GM12892 (cell line): ENCODE measurements around the gene ARPC5.

ENCODE experiments used
- DNase-seq: peaks from one replicate; pipeline ENCODE4 v3.0.0; 2011; ENCODE audit not compliant: insufficient read length
- FAIRE-seq: peaks from 2 replicates; lab custom pipeline; 2011; peaks lifted over from hg19 to GRCh38; lab: Jason Lieb, UNC
- POLR2A ChIP-seq: IDR thresholded peaks from 2 replicates; pipeline ENCODE4 v1.6.1; 2011; ENCODE audit warnings: low read depth, low read length, control low read depth
- POLR2AphosphoS5 ChIP-seq: IDR thresholded peaks from 2 replicates; pipeline ENCODE4 v1.6.1; 2011; ENCODE audit warnings: low read depth, low read length, control low read depth
- TAF1 ChIP-seq: IDR thresholded peaks from 2 replicates; pipeline ENCODE4 v1.6.1; 2011; ENCODE audit warnings: low read depth, mild to moderate bottlenecking, control low read depth, low read length, borderline replicate concordance

ARPC5 gene

DNA sequence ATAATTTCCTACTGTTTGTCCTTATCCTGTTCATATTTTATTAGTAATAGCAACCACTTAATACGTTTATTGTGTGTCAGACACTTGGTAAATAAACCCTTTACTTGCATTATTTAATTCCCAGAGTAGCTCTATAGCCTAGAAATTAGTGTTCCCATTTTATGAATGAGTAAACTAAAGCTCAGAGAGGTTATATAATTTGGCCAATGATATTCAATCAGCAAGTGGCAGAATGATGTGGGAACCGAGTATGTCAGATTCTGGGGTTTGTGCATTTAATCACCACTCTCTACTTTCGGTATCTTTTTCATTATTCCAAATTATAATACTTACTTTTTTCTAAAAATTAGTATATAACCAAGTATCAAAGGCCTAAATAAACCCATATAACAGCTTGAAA, 6.6 kb upstream of the ARPC5 start:
- no peak for TF ChIP-seq POLR2AphosphoS5
- no peak for TF ChIP-seq POLR2A
- no peak for TF ChIP-seq TAF1
- FAIRE-seq (no peak), DNase-seq (no peak)

GRCh38 chr1:183640193-183640592, 4.6 kb upstream of the ARPC5 start:
- no peak for TF ChIP-seq TAF1
- DNase-seq (no peak), FAIRE-seq (no peak)

- FAIRE-seq (no peak), DNase-seq (no peak)
- TF ChIP-seq POLR2AphosphoS5 (no peak), TAF1 (no peak), POLR2A (no peak)
Measured at GRCh38 chr1:183638649-183639387, 3.2 kb upstream of the ARPC5 start.

DNA sequence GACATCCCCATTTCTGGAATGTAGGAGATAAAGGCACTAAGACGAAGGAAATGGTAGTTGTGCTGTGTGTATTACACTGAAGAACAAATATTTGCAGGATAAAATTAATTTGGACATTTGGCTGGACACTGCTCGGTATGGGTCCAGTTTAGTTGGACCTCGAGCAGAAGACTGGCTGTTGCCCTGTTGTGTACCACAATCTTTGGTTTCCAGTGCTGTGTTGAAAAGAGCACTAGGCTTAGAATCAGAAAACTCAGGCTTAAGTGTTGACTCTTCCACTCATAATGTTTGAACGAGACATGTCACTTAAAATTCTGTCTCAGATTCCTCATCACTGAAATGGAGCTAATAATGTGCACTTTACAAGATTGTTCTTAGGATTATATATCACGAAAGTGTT, 1.2 kb upstream of the ARPC5 start:
- no peak for TF ChIP-seq POLR2A
- TF ChIP-seq POLR2AphosphoS5, result no peak
- TF ChIP-seq TAF1, result no peak
- DNase-seq, result no peak
- no peak for FAIRE-seq

- TF ChIP-seq POLR2A (no peak), TAF1 (no peak), POLR2AphosphoS5 (no peak)
- DNase-seq, result no peak
- no peak for FAIRE-seq
Measured at GRCh38 chr1:183636334-183636682, 725 bp upstream of the ARPC5 start.

DNA sequence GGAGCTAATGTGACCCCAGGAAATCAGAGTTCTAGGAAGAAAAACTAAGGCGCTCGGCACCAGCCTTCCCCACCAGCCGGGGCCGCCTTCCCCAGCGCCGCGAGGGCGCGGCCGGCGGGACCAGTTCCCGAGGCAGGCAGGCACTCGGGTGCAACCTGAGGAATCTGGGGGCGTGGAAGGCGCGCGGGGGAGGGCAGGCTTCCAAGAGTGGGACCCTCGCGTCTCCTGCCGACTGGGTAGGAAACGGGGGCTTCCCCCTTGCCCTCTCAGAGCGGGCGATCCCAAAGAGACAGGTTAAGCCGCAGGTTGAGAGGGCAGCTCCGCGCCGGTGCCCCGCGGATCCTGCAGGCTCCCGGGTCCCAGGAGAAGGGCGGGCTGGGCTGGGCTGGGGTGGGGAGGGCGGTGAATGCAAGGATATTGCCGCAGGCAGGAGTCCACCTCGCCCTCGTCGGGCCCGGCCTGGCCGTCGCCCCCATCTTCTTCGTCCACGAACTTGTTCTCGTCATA, 431 bp downstream of the ARPC5 start:
- FAIRE-seq (no peak), DNase-seq (no peak)
- TF ChIP-seq TAF1, result no peak
- TF ChIP-seq POLR2A, result no peak
- TF ChIP-seq POLR2AphosphoS5, result no peak

DNA sequence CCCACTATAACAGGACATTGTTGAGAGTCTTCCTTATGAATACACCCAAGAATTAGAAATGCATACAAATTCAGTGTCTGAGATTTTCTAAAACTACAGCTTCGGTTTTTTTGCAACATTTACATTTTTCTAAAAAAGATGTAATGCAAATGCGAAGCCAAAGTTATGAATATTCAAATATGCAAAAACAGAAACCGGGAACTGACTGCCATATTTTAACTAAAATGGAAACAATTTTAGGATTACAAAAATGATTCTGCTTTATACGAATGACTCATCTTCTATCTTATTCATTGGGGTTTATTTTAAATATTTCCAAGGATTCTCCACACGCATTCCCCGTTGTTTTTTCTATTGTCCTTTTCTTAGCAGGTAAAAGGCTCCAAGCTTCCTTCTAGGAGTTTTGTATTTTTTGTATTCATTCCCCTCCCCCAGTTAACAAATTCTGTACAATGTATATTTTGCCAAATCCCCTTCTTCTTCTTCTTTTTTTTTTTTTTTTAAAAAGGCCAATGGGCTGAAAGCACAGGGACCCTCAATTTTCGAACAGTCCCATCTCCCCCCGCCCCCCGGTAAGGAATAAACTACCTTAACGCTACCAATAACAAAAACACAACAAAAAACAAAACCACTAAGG, 1.0 kb downstream of the ARPC5 start:
- no peak for TF ChIP-seq POLR2A
- TF ChIP-seq TAF1, result no peak
- TF ChIP-seq POLR2AphosphoS5, result no peak
- DNase-seq (no peak), FAIRE-seq (no peak)

GRCh38 chr1:183633676-183634343, 1.8 kb downstream of the ARPC5 start:
- FAIRE-seq (peak; percentile 42), DNase-seq (no peak)
- TF ChIP-seq POLR2AphosphoS5 (no peak), POLR2A (peak; percentile 71; the same call in 1 of the 2 replicates)

DNA sequence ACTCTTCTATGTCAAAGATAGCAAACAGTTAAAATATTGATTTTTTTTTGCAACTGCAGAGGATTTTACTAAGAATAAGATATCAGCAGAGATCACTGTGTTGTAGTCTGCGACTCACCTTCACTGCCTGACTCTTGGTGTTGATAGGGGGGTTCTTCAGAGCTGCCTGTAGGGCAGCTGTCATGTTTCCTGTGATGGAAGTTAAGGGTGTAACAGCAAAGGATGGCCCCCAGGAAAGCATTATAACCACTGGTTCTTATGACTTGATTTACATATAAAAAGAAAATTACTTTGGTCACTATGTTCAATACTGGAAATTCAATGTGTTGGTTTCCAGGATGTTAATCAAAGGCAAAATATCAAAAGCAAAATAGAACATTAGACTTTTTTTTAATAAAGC, 2.6 kb downstream of the ARPC5 start:
- FAIRE-seq (peak; percentile 27), DNase-seq (no peak)
- TF ChIP-seq POLR2AphosphoS5, result no peak
- TF ChIP-seq TAF1, result no peak
- TF ChIP-seq POLR2A, result no peak

- FAIRE-seq (no peak), DNase-seq (no peak)
- no peak for TF ChIP-seq POLR2AphosphoS5
- no peak for TF ChIP-seq TAF1
- no peak for TF ChIP-seq POLR2A
Measured at GRCh38 chr1:183632114-183632513, 3.5 kb downstream of the ARPC5 start.

DNA sequence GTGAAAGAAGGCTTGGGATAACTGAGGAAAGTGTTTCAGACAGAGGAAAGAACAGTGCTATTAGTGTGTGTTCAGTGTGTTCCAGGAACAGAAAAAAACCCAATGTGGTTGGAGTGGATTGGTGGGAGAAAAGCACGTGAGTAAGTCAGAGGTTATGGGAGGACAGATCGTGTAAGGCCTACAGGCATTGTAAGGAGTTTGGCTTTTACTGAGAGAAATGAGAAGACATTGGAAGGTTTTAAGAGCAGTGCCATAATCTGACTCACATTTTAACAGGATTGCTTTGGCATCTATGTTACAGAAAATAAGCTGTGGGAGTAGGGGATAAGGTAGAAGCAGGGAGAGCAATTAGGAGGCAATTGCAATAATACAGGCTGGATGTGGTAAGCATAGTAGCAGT, 4.8 kb downstream of the ARPC5 start:
- FAIRE-seq (no peak), DNase-seq (no peak)
- TF ChIP-seq TAF1, result no peak
- TF ChIP-seq POLR2AphosphoS5, result no peak
- no peak for TF ChIP-seq POLR2A
